SK-N-SH (cell line): ENCODE results near the gene FAAP20. TPM values are rescaled to one million over a fixed set of nuclear protein-coding genes. Genes with fewer than 3 reads are reported as not detected.

ENCODE experiments used
- CTCF ChIA-PET: fragments of 300-600, 350-600 bp; formaldehyde crosslinking; extraction: SDS; loops from one replicate; lab custom pipeline; 2021; lab: Yijun Ruan, JAX
- POLR2A ChIA-PET: fragments of 350-600 bp; sonication (Branson Sonifier 250); formaldehyde crosslinking; extraction: SDS; loops from one replicate; lab custom pipeline; 2020; ENCODE audit warnings: antibody characterized with exemption, inconsistent platforms; lab: Yijun Ruan, JAX
- DNase-seq: peaks from one replicate; pipeline ENCODE4 v3.0.0; 2012
- H2AFZ ChIP-seq: fragments of 200-600 bp; sonication (generic); 2 replicates; pipeline ENCODE4 v1.8.1; 2016; ENCODE audit warnings: antibody characterized with exemption, mild to moderate bottlenecking, low read depth
- H3F3A ChIP-seq: fragments of 200-600 bp; sonication (generic); replicated peaks from 2 replicates; pipeline ENCODE3; 2016; ENCODE audit warnings: antibody characterized with exemption, mild to moderate bottlenecking; ENCODE audit not compliant: insufficient read depth
- H3K27ac ChIP-seq, 2 experiments: fragments of 200-500 bp in 1 of 2; fragments of 200-600 bp in 1 of 2; sonication (Bioruptor generic) in 1 of 2; sonication (generic), shearing (Covaris generic) in 1 of 2; 2 replicates each; pipeline versions ENCODE4 v1.5.1 to v1.6.1; 2014 to 2016; ENCODE audit warnings: low read depth in 2 of 2, inconsistent platforms in 1 of 2, low read length in 1 of 2, mild to moderate bottlenecking in 1 of 2, mixed read lengths in 1 of 2
- H3K27me3 ChIP-seq: fragments of 200-600 bp; sonication (generic), shearing (Covaris generic); 2 replicates; pipeline ENCODE4 v1.6.1; 2016; ENCODE audit warnings: mixed run types; ENCODE audit not compliant: insufficient read depth
- H3K36me3 ChIP-seq, 2 experiments: fragments of 200-500 bp in 1 of 2; fragments of 200-600 bp in 1 of 2; sonication (Bioruptor generic) in 1 of 2; sonication (generic) in 1 of 2; replicated peaks in 1 of 2; 2 replicates each; pipeline versions ENCODE3 to v1.5.1; 2014 to 2016; ENCODE audit warnings: low read length in 1 of 2, mild to moderate bottlenecking in 1 of 2; ENCODE audit not compliant: insufficient read depth in 2 of 2, control insufficient read depth in 1 of 2
- H3K4me1 ChIP-seq, 2 experiments: fragments of 200-500 bp in 1 of 2; fragments of 200-600 bp in 1 of 2; sonication (Bioruptor generic) in 1 of 2; sonication (generic), shearing (Covaris generic) in 1 of 2; 2 replicates each; pipeline versions ENCODE4 v1.5.1 to v1.6.1; 2014 to 2016; ENCODE audit warnings: low read depth in 1 of 2, low read length in 1 of 2, mixed run types in 1 of 2; ENCODE audit not compliant: insufficient read depth in 2 of 2, control insufficient read depth in 1 of 2
- H3K4me2 ChIP-seq: fragments of 200-600 bp; sonication (generic), shearing (Covaris generic); 2 replicates; pipeline ENCODE4 v1.6.1; 2017; ENCODE audit warnings: mixed run types
- H3K4me3 ChIP-seq, 2 experiments: fragments of 200-500 bp in 1 of 2; fragments of 200-600 bp in 1 of 2; sonication (Bioruptor generic) in 1 of 2; sonication (generic), shearing (Covaris generic) in 1 of 2; 2 replicates each; pipeline versions ENCODE4 v1.5.1 to v1.8.1; 2014 to 2016; ENCODE audit warnings: low read depth in 2 of 2, inconsistent platforms in 1 of 2, low read length in 1 of 2, mild to moderate bottlenecking in 1 of 2, mixed read lengths in 1 of 2, moderate library complexity in 1 of 2
- H3K79me2 ChIP-seq: fragments of 200-600 bp; sonication (generic); 2 replicates; pipeline ENCODE4 v1.8.1; 2017; ENCODE audit warnings: mild to moderate bottlenecking; ENCODE audit not compliant: insufficient read depth
- H3K9ac ChIP-seq: fragments of 200-600 bp; sonication (generic); 2 replicates; pipeline ENCODE4 v1.6.1; 2017; ENCODE audit warnings: mixed run types
- H3K9me2 ChIP-seq: fragments of 200-600 bp; sonication (generic); 2 replicates; pipeline ENCODE4 v1.6.1; 2017; ENCODE audit warnings: mixed run types
- H3K9me3 ChIP-seq: fragments of 200-600 bp; sonication (generic); 2 replicates; pipeline ENCODE4 v1.6.1; 2017; ENCODE audit warnings: mixed run types, mild to moderate bottlenecking, moderate library complexity
- H4K20me1 ChIP-seq: fragments of 200-600 bp; sonication (generic); 2 replicates; pipeline ENCODE4 v1.6.1; 2017; ENCODE audit warnings: mild to moderate bottlenecking, mixed run types; ENCODE audit not compliant: insufficient read depth
- ELF1 ChIP-seq: IDR thresholded peaks from 2 replicates; pipeline ENCODE4 v1.4.0; 2012
- EP300 ChIP-seq, 2 experiments: IDR thresholded peaks; 2 replicates each; pipeline versions ENCODE4 v1.4.0 to v1.6.1; 2012; ENCODE audit warnings: borderline replicate concordance in 1 of 2, low read depth in 1 of 2, low read length in 1 of 2
- EZH2phosphoT487 ChIP-seq: fragments of 200-600 bp; sonication (generic); IDR thresholded peaks from 2 replicates; pipeline ENCODE4 v1.6.1; 2017; ENCODE audit warnings: low read depth, mixed run types, mild to moderate bottlenecking, antibody characterized with exemption, moderate library complexity, borderline replicate concordance
- FOXJ3 ChIP-seq: sonication (generic); formaldehyde crosslinking; IDR thresholded peaks from 2 replicates; pipeline ENCODE4 v1.5.1; 2020; ENCODE audit warnings: mild to moderate bottlenecking, missing genetic modification reagents
- FOXM1 ChIP-seq: IDR thresholded peaks from 2 replicates; pipeline ENCODE4 v1.4.0; 2012; ENCODE audit warnings: low read depth, mild to moderate bottlenecking
- GATA2 ChIP-seq: sonication (generic); formaldehyde crosslinking; IDR thresholded peaks from 2 replicates; pipeline ENCODE4 v1.5.0; 2020; ENCODE audit warnings: mild to moderate bottlenecking, missing genetic modification reagents
- JUND ChIP-seq: IDR thresholded peaks from 2 replicates; pipeline ENCODE4 v1.4.0; 2012
- MEF2A ChIP-seq: IDR thresholded peaks from 2 replicates; pipeline ENCODE4 v1.4.0; 2012; ENCODE audit warnings: low read depth, borderline replicate concordance
- MXI1 ChIP-seq: IDR thresholded peaks from 2 replicates; pipeline ENCODE4 v1.6.1; 2012; ENCODE audit warnings: mild to moderate bottlenecking, low read depth, low read length, improper control_type of control experiment
- NFIC ChIP-seq: IDR thresholded peaks from 2 replicates; pipeline ENCODE4 v1.4.0; 2012; ENCODE audit warnings: borderline replicate concordance
- NRF1 ChIP-seq: IDR thresholded peaks from 2 replicates; pipeline ENCODE4 v1.6.1; 2012; ENCODE audit warnings: low read depth, mild to moderate bottlenecking, low read length
- RAD21 ChIP-seq: IDR thresholded peaks from 2 replicates; pipeline ENCODE4 v1.6.1; 2012; ENCODE audit warnings: mild to moderate bottlenecking, low read length
- RFX5 ChIP-seq: IDR thresholded peaks from 2 replicates; pipeline ENCODE4 v1.6.1; 2012; ENCODE audit warnings: mild to moderate bottlenecking, improper control_type of control experiment, low read length
- TCF12 ChIP-seq: IDR thresholded peaks from 2 replicates; pipeline ENCODE4 v1.4.0; 2012
- YY1 ChIP-seq: IDR thresholded peaks from 2 replicates; pipeline ENCODE4 v1.4.0; 2012; ENCODE audit warnings: low read depth, mild to moderate bottlenecking
- WGBS: methylation state at CpG from one replicate; pipeline ENCODE4 v1.1.6; 2017; ENCODE audit warnings: low lambda C conversion rate; 5-methylcytosine and 5-hydroxymethylcytosine counted together
- polyA plus RNA-seq, 3 experiments: library from polyadenylated mRNA; depleted of rRNA; stranded (reverse); fragments of >200 nt; gene quantifications; 2 replicates each; pipeline ENCODE4 v1.2.3, GENCODE V29; 2012
- TF ChIP-seq, protein P1 (sequence below): IDR thresholded peaks from 2 replicates; pipeline ENCODE4 v1.4.0; 2012; ENCODE audit warnings: low read depth
- TF ChIP-seq, protein P2 (sequence below): fragments of 150-350 bp; IDR thresholded peaks from 2 replicates; pipeline ENCODE4 v1.6.1; 2017; ENCODE audit warnings: antibody characterized with exemption, low read length, low read depth, borderline replicate concordance
- TF ChIP-seq, protein P3 (sequence below): fragments of 150-350 bp; IDR thresholded peaks from 2 replicates; pipeline ENCODE4 v1.6.1; 2016; ENCODE audit warnings: mild to moderate bottlenecking, low read depth, low read length
- TF ChIP-seq, protein P4 (sequence below): IDR thresholded peaks from 2 replicates; pipeline ENCODE4 v1.4.0; 2012; ENCODE audit warnings: low read depth, borderline replicate concordance
- TF ChIP-seq, protein P5 (sequence below): IDR thresholded peaks from 2 replicates; pipeline ENCODE4 v1.4.0; 2012; ENCODE audit warnings: low read depth, borderline replicate concordance
- TF ChIP-seq, protein P6 (sequence below): fragments of 200-600 bp; sonication (generic); IDR thresholded peaks from 2 replicates; pipeline ENCODE4 v1.6.1; 2017; ENCODE audit warnings: antibody characterized with exemption, mild to moderate bottlenecking, moderate library complexity

FAAP20 gene
- polyA plus RNA-seq, 1 of the 3 experiments (the other 2 are of a cell fraction) = 58.3 TPM

DNA sequence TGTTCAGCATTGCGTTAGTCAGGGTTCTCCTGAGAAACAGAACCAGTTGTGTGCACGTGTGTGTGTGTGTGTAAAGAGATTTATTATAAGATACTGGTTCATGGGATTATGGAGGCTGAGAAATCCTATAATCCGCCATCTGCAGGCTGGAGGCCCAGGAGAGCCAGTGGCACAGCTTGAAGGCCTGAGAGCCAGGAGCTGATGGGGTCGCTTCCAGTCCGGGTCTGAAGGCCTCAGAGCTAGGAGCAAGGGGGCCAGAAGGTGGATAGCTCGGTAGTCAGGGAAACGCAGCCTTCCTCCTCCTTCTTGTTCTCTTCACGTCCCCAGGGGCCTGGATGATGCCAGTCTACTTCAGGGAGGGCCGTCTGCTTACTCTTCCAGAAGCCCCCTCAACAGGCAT, 37.7 kb downstream of the FAAP20 start:
- H3K9me2 ChIP-seq = no peaks in the 10 kb centered on the region
- ChIA-PET POLR2A (no interaction called here), CTCF (interaction anchor here (0.7 to 5.5 kb wide), 4 partner anchors 17 to 25 kb away, joined by 3 to 36 read pairs (median 4); no protein-coding TSS in a partner anchor)
- H3K36me3 ChIP-seq = peaks cover 0 to 4% of the 10 kb centered on the region in 2 experiments
- H3K79me2 ChIP-seq = no peaks in the 10 kb centered on the region
- no peak overlapping the region for H3K4me2 ChIP-seq
- DNase-seq = no peak
- H3K4me3 ChIP-seq = no peak overlapping the region
- H2AFZ ChIP-seq = no peak overlapping the region
- H3K9ac ChIP-seq = no peak overlapping the region
- WGBS = 80% methylated on average over 8 of the region's 9 CpGs
- H3K4me1 ChIP-seq = no peaks in the 10 kb centered on the region
- no peaks in the 10 kb centered on the region for H3F3A ChIP-seq
- H4K20me1 ChIP-seq = no peaks in the 10 kb centered on the region
- H3K27me3 ChIP-seq = no peaks in the 10 kb centered on the region
- no peaks in the 10 kb centered on the region for H3K9me3 ChIP-seq
- H3K27ac ChIP-seq = no peak overlapping the region
- TF ChIP-seq ELF1 = no peak
- TF ChIP-seq RFX5 = no peak
- TF ChIP-seq NRF1 = no peak
- TF ChIP-seq, protein P1, sequence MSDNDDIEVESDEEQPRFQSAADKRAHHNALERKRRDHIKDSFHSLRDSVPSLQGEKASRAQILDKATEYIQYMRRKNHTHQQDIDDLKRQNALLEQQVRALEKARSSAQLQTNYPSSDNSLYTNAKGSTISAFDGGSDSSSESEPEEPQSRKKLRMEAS = no peak
- no peak for TF ChIP-seq EZH2phosphoT487
- TF ChIP-seq FOXM1 = no peak
- TF ChIP-seq, protein P2, sequence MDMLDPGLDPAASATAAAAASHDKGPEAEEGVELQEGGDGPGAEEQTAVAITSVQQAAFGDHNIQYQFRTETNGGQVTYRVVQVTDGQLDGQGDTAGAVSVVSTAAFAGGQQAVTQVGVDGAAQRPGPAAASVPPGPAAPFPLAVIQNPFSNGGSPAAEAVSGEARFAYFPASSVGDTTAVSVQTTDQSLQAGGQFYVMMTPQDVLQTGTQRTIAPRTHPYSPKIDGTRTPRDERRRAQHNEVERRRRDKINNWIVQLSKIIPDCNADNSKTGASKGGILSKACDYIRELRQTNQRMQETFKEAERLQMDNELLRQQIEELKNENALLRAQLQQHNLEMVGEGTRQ = no peak
- no peak for TF ChIP-seq MEF2A

DNA sequence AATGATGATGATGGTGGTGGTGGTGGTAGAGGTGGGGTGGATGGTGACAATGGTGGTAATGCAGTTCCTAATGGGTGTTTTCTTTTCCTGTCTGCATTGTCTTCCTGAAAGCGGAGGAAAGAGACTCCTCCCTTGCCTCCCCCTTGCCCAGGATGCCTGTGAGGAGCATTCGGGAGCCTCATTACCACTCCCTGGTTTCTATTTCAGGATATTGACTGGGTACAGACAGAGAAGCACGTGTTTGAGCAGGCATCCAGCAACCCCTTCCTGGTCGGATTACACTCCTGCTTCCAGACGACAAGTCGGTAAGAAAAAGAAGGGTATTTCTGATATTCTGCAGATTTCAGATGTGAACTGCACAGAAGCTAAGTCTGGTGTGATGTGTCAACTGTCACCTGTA, 38.8 kb downstream of the FAAP20 start:
- H3K4me2 ChIP-seq = no peak overlapping the region
- H3F3A ChIP-seq = no peaks in the 10 kb centered on the region
- H4K20me1 ChIP-seq = no peaks in the 10 kb centered on the region
- H3K79me2 ChIP-seq = no peaks in the 10 kb centered on the region
- no peak for DNase-seq
- H3K9me3 ChIP-seq = no peaks in the 10 kb centered on the region
- H3K27ac ChIP-seq = no peak overlapping the region
- H3K9me2 ChIP-seq = no peaks in the 10 kb centered on the region
- no peaks in the 10 kb centered on the region for H3K27me3 ChIP-seq
- no peak overlapping the region for H3K4me3 ChIP-seq
- WGBS = 92% methylated on average over 6 of the region's 6 CpGs
- H2AFZ ChIP-seq = no peak overlapping the region
- CTCF ChIA-PET = interaction anchor here (1.0 to 5.5 kb wide), 3 partner anchors 16 to 111 kb away, joined by 3 to 36 read pairs (median 4); no protein-coding TSS in a partner anchor
- POLR2A ChIA-PET = no interaction called here
- peaks cover 0 to 4% of the 10 kb centered on the region in 2 experiments for H3K36me3 ChIP-seq
- H3K9ac ChIP-seq = no peak overlapping the region
- H3K4me1 ChIP-seq = no peaks in the 10 kb centered on the region
- TF ChIP-seq MXI1 (no peak), EP300 (IDR thresholded peaks at IDR 0.05; ENCODE audit: borderline replicate concordance in 1 of 2, low read depth in 1 of 2, low read length in 1 of 2) (no peak), GATA2 (no peak), YY1 (no peak), TCF12 (no peak), NFIC (no peak), JUND (no peak), FOXJ3 (CRISPR knock-in tag) (no peak), RAD21 (no peak)
- TF ChIP-seq, protein P3, sequence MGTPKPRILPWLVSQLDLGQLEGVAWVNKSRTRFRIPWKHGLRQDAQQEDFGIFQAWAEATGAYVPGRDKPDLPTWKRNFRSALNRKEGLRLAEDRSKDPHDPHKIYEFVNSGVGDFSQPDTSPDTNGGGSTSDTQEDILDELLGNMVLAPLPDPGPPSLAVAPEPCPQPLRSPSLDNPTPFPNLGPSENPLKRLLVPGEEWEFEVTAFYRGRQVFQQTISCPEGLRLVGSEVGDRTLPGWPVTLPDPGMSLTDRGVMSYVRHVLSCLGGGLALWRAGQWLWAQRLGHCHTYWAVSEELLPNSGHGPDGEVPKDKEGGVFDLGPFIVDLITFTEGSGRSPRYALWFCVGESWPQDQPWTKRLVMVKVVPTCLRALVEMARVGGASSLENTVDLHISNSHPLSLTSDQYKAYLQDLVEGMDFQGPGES = no peak
- TF ChIP-seq, protein P4, sequence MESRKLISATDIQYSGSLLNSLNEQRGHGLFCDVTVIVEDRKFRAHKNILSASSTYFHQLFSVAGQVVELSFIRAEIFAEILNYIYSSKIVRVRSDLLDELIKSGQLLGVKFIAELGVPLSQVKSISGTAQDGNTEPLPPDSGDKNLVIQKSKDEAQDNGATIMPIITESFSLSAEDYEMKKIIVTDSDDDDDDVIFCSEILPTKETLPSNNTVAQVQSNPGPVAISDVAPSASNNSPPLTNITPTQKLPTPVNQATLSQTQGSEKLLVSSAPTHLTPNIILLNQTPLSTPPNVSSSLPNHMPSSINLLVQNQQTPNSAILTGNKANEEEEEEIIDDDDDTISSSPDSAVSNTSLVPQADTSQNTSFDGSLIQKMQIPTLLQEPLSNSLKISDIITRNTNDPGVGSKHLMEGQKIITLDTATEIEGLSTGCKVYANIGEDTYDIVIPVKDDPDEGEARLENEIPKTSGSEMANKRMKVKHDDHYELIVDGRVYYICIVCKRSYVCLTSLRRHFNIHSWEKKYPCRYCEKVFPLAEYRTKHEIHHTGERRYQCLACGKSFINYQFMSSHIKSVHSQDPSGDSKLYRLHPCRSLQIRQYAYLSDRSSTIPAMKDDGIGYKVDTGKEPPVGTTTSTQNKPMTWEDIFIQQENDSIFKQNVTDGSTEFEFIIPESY = no peak
- TF ChIP-seq, protein P5, sequence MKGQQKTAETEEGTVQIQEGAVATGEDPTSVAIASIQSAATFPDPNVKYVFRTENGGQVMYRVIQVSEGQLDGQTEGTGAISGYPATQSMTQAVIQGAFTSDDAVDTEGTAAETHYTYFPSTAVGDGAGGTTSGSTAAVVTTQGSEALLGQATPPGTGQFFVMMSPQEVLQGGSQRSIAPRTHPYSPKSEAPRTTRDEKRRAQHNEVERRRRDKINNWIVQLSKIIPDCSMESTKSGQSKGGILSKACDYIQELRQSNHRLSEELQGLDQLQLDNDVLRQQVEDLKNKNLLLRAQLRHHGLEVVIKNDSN = no peak
- TF ChIP-seq, protein P2 = no peak
- TF ChIP-seq, protein P6, sequence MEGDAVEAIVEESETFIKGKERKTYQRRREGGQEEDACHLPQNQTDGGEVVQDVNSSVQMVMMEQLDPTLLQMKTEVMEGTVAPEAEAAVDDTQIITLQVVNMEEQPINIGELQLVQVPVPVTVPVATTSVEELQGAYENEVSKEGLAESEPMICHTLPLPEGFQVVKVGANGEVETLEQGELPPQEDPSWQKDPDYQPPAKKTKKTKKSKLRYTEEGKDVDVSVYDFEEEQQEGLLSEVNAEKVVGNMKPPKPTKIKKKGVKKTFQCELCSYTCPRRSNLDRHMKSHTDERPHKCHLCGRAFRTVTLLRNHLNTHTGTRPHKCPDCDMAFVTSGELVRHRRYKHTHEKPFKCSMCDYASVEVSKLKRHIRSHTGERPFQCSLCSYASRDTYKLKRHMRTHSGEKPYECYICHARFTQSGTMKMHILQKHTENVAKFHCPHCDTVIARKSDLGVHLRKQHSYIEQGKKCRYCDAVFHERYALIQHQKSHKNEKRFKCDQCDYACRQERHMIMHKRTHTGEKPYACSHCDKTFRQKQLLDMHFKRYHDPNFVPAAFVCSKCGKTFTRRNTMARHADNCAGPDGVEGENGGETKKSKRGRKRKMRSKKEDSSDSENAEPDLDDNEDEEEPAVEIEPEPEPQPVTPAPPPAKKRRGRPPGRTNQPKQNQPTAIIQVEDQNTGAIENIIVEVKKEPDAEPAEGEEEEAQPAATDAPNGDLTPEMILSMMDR = no peak
